DMS153 treated with DMSO at 0.1 percent for 48 hours (cell line): Measurements from ENCODE around the gene MPHOSPH6.
"Not testable (repeated sequence)": the region's sequence is repeated elsewhere in the genome, so short reads cannot be mapped to it uniquely, and the experiment has no call there.

Experiments used
- DNase-seq: peaks from one replicate; lab custom pipeline; 2025; ENCODE audit not compliant: unreplicated experiment; lab: John Stamatoyannopoulos, UW

Gene MPHOSPH6

DNA sequence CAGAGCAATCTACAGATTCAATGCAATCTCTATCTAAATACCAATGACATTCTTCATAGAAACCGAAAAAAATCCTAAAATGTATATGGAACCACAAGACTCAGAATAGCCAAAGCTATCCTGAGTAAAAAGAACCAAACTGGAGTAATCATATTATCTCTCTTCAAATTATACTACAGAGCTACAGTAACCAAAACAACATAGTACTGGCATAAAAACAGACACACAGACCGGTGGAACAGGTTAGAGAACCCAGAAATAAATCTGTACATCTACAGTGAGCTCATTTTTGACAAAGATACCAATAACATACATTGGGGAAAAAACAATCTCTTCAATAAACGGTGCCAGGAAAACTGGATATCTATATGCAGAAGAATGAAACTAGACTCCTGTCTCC is 45.4 kb downstream of the MPHOSPH6 start:
- DNase-seq: no peak

DNA sequence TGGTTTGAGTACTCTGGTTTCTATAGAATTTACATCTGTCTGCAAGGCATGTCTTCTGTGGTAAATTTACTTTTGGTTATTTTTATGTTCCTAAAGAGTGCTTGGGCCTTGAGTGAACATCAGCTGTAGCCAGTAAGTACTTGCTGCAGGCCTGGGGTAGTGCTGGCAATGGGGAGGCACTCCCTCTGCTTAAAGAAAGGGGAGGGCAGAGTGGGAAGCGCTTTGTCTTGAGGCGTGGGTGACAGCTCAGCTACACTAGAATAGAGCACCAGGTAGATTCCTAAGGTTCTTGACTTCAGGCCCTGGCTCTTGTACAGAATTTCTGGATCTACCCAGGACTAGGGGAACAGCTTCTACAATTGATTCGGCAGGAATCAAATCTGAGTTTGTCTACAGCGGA is 50.6 kb downstream of the MPHOSPH6 start:
- no peak for DNase-seq

GRCh38 chr16:82118749-82119148 is 51.3 kb downstream of the MPHOSPH6 start:
- DNase-seq: no peak

- no peak for DNase-seq
Observed at GRCh38 chr16:82116535-82116934, 53.5 kb downstream of the MPHOSPH6 start.

- no peak for DNase-seq
Observed at GRCh38 chr16:82113741-82114140, 56.3 kb downstream of the MPHOSPH6 start.

DNA sequence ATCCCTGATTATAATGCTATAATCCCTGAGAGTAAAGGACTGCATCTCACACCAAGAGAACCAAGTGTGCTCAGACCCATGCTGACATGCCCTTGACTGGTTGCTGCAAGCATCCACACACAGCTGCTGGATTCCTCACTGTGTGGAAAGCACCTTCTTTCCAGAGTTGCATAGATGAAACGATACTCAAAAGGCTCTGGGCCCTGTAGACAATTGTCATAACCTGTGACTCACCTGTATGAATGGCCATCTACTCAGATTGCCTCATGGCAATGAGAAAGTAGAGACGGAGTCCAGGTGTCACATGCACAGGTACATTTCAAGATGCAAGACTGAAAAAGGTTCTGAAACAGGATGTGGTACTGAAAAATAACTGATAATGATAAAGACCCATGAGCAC is 58.1 kb downstream of the MPHOSPH6 start:
- no peak for DNase-seq

GRCh38 chr16:82109266-82109665 is 60.8 kb downstream of the MPHOSPH6 start:
- DNase-seq: not testable (repeated sequence)

GRCh38 chr16:82108774-82109173 is 61.2 kb downstream of the MPHOSPH6 start:
- no peak for DNase-seq

DNA sequence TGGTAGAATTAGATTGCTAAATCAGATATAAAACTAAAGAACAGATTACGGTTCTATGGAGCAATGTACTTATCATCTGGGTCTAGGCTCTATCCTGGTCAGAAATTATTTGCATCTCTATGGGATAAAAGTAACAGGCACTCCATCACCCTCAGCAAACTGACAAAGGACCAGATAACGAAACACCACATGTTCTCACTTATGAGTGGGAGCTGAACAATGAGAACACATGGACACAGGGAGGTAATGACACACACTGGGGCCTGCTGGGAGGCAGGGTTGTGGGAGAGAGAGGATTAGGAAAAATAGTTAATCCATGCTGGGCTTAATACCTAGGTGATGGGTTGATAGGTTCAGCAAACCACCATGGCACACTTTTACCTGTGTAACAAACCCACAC is 61.9 kb downstream of the MPHOSPH6 start:
- no peak for DNase-seq

DNA sequence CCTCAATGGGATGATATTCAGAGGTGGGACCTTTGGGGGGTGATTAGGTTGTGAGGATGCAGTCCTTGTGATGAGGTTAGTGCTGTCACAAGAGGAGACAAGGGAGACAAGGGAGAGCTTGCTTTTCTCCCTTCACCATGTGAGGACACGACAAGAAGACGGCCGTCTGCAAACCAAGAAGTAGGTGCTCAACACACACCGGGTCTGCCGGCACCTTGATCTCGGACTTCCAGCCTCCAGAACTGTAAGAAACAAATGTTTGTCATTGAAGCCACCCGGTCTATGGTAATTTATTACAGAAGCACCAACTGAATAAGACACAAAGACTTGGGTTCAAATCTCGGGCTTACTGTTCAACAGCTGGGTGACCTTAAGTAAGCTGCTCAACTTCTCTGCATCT is 64.9 kb downstream of the MPHOSPH6 start:
- DNase-seq: no peak
